HG03280 (cell line): ENCODE results near the gene ISY1.
"Not testable (repeated sequence)": the region's sequence is repeated elsewhere in the genome, so short reads cannot be mapped to it uniquely, and the experiment has no call there.

Experiments
- ATAC-seq: cut with Tn5 transposase; IDR thresholded peaks from one replicate; pipeline ENCODE4 v1.9.1; 2021; ENCODE audit warnings: mild to moderate bottlenecking, moderate library complexity; ENCODE audit not compliant: unreplicated experiment

The ISY1 gene

GRCh38 chr3:129095285-129095684 lies 65.6 kb downstream of the ISY1 start:
- ATAC-seq, result no peak

- ATAC-seq, result not testable (repeated sequence)
These were observed 72.6 kb downstream of the ISY1 start for GRCh38 chr3:129088312-129088711.

GRCh38 chr3:129087904-129088303 lies 73.0 kb downstream of the ISY1 start:
- peak; percentile 46 for ATAC-seq

GRCh38 chr3:129087138-129087702 lies 73.6 kb downstream of the ISY1 start:
- no peak for ATAC-seq

- ATAC-seq, result no peak
These were observed 75.0 kb downstream of the ISY1 start for GRCh38 chr3:129085818-129086217.

GRCh38 chr3:129085165-129085715 lies 75.6 kb downstream of the ISY1 start:
- ATAC-seq, result no peak

- no peak for ATAC-seq
These were observed 76.4 kb downstream of the ISY1 start for GRCh38 chr3:129084501-129084900.

- ATAC-seq, result no peak
These were observed 78.8 kb downstream of the ISY1 start for GRCh38 chr3:129082026-129082425.

GRCh38 chr3:129081503-129081902 lies 79.4 kb downstream of the ISY1 start:
- no peak for ATAC-seq

- ATAC-seq, result no peak
These were observed 82.4 kb downstream of the ISY1 start for GRCh38 chr3:129078510-129078909.
